Heart right ventricle (tissue), 16 donors: ENCODE results near the gene NFKBIL1. TPM values are rescaled to one million over a fixed set of nuclear protein-coding genes. Genes with fewer than 3 reads are reported as not detected.
A peak's percentile ranks its signal among the peaks of the same experiment; 100 is the strongest.
"Not testable (repeated sequence)": the region's sequence is repeated elsewhere in the genome, so short reads cannot be mapped to it uniquely, and the experiment has no call there.

ENCODE experiments used
- ATAC-seq, 8 donors: fragments of 200-7000 bp; cut with Tn5 transposase; one replicate each; pipeline ENCODE4 v1.9.1; 2020; ENCODE audit warnings: mild to moderate bottlenecking in 8 of 8, moderate library complexity in 8 of 8, moderate number of reproducible peaks in 1 of 8
- DNase-seq, 2 donors: peaks; one replicate each; pipeline ENCODE4 v3.0.0-alpha.2; 2020
- H3K27ac ChIP-seq, 10 donors: fragments of 200-600 bp; sonication (generic) in 2 of 10; one replicate each; pipeline versions ENCODE4 v1.5.0 to v1.8.0; 2020 to 2022; ENCODE audit warnings: mild to moderate bottlenecking in 3 of 10
- H3K27me3 ChIP-seq, 7 donors: fragments of 200-600 bp; one replicate each; pipeline ENCODE4 v1.8.0; 2021 to 2022; ENCODE audit warnings: mild to moderate bottlenecking in 2 of 7
- H3K36me3 ChIP-seq, 9 donors: fragments of 200-600 bp; sonication (generic) in 1 of 9; one replicate each; pipeline versions ENCODE4 v1.5.0 to v1.8.0; 2020 to 2022; ENCODE audit warnings: mild to moderate bottlenecking in 2 of 9
- H3K4me1 ChIP-seq, 9 donors: fragments of 200-600 bp; sonication (generic) in 1 of 9; one replicate each; pipeline versions ENCODE4 v1.5.0 to v1.8.0; 2020 to 2022; ENCODE audit warnings: mild to moderate bottlenecking in 4 of 9
- H3K4me3 ChIP-seq, 10 donors: fragments of 200-600 bp; sonication (generic) in 2 of 10; one replicate each; pipeline versions ENCODE4 v1.5.0 to v1.8.0; 2020 to 2022; ENCODE audit warnings: mild to moderate bottlenecking in 7 of 10, moderate library complexity in 2 of 10
- H3K9me3 ChIP-seq, 11 donors: fragments of 200-600 bp in 10 of 11; sonication (generic) in 2 of 11; one replicate each; pipeline versions ENCODE4 v1.5.0 to v1.8.0; 2013 to 2022; ENCODE audit warnings: mild to moderate bottlenecking in 2 of 11, control low read depth in 1 of 11, moderate library complexity in 1 of 11
- CTCF ChIP-seq, 9 donors: fragments of 200-600 bp; sonication (generic) in 2 of 9; IDR thresholded peaks; one replicate each; pipeline versions ENCODE4 v1.5.0 to v1.8.0; 2021 to 2022; ENCODE audit warnings: antibody characterized with exemption in 9 of 9, mild to moderate bottlenecking in 5 of 9, moderate library complexity in 1 of 9
- WGBS, 2 donors: extraction: QIAGEN DNeasy Blood & Tissue Kit; methylation state at CpG; one replicate each; pipeline ENCODE4 v1.1.7; 2013; ENCODE audit warnings: inconsistent platforms in 1 of 2; 5-methylcytosine and 5-hydroxymethylcytosine counted together
- intact Hi-C, 10 donors: fragments of 100-400 bp; cut with DNase I; formaldehyde crosslinking; loops; one replicate each; pipeline versions ENCODE4 v1.11.1 to v1.14.2; 2022
- polyA plus RNA-seq, 2 donors: library from polyadenylated mRNA; stranded (reverse); fragments of 200-250 nt; gene quantifications; one replicate each; pipeline ENCODE4 v1.2.3, GENCODE V29; 2013
- total RNA-seq, 10 donors: library from RNA; stranded (reverse); fragmentation: NEBNext Ultra II Directional in 3 of 10; extraction: Animal tissue kit (Norgen Biotek cat#: 25700) in 3 of 10; gene quantifications; one replicate each; pipeline versions ENCODE4 v1.2.1 to v1.2.4, GENCODE V29; 2021 to 2023
- donor health status: Arrhythmogenic right ventricular cardiomyopathy.
- donor health status: ischemic (EF 13 %, LVEDD 7.1; RV severe dilation, severe dysfunction).
- donor health status: healthy with polysubstance abuse.
- donor health status: DM: no; HTN: yes; CAD: no.
- donor health status: DM: no; HTN: no; CAD: no.
- donor health status: ischemic (EF 25% LVEDD 6.9; RV normal size, moderate dysfunction).
- donor health status: ischemic (EF 25% LVEDD 5.7; RV mildly dilated, moderate dysfunction).
- donor health status: healthy.
- donor health status: DM: yes; HTN: yes; CAD: no.
- donor health status: Ischemic cardiomyopathy.
- donor health status: ischemic (EF 35%, LVEDD 5.7; RV mildly dilated, moderate dysfunction).
- donor health status: nonischemic (EF 11% LVEDD 7.7; RV severe dilation, severe dysfunction).
- donor health status: DM: yes; HTN: yes; CAD: no.
- donor health status: PGD.
- donor health status: ischemic (EF 29% LVEDD 5.4; RV normal size, mild dysfunction).
- donor health status: nonischemic (EF 23%, LVEDD 6.1; RV moderate dilation, normal function).

The NFKBIL1 gene
- total and polyA plus RNA-seq, 12 donors, result 9.7 to 22.2 (median 12.1) TPM

- H3K36me3 ChIP-seq, result peaks cover 0 to 8% (median 0%) of the 10 kb centered on the region in 9 donors
Measured at GRCh38 chr6:31588871-31589650, 41.7 kb downstream of the NFKBIL1 start.

GRCh38 chr6:31590691-31591090, 43.3 kb downstream of the NFKBIL1 start:
- WGBS, 2 donors, result 82 to 92% methylated on average over 5 of the region's 5 CpGs
- H3K4me3 ChIP-seq, intact Hi-C loops, DNase-seq, H3K27ac ChIP-seq, H3K9me3 ChIP-seq, H3K36me3 ChIP-seq, H3K27me3 ChIP-seq, ATAC-seq: not testable (repeated sequence)
- peaks cover 0 to 39% (median 3%) of the 10 kb centered on the region in 9 donors for H3K4me1 ChIP-seq

More at GRCh38 chr6:31588871-31589650, 41.7 kb downstream of the NFKBIL1 start:
- TF ChIP-seq CTCF (IDR thresholded peaks at IDR 0.05), result no peak
- Histone ChIP-seq H3K27me3 (peaks cover 0 to 9% (median 0%) of the 10 kb centered on the region in 7 donors), H3K4me1 (peaks cover 0 to 55% (median 3%) of the 10 kb centered on the region in 9 donors), H3K4me3 (no peak overlapping the region), H3K27ac (peak overlapping the region in 1 of 10 donors; percentile 94), H3K9me3 (no peaks in the 10 kb centered on the region)
- no peak for DNase-seq
- intact Hi-C loops, result no loop called here
- 40 to 52% methylated on average over 9 of the region's 9 CpGs for WGBS, 2 donors
- peak in 1 of 8 donors; percentile 12 for ATAC-seq

DNA sequence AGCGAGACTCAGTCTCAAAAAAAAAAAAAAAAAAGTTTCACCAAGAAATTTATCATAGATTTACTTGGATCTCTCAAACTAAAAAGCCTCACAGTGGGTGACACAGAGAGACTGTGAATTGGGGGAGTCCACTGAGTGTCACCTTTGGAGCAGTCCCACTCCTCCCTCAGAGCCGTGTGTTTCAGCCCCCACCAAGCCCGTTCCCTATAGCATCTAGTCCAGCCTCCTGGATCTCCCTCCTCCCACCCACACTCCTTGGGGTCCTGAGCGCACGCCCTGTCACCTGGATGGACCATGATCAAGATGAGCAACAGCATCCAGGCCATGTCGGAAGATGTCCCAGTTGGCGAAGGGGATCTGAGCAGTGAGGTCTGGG, 45.0 kb downstream of the NFKBIL1 start:
- H3K36me3 ChIP-seq, result peaks cover 0 to 8% (median 0%) of the 10 kb centered on the region in 9 donors
- no peak for ATAC-seq
- WGBS, 2 donors, result 90 to 92% methylated on average over 7 of the region's 7 CpGs
- intact Hi-C loops, result no loop called here
- peaks cover 0 to 22% (median 3%) of the 10 kb centered on the region in 9 donors for H3K4me1 ChIP-seq
- peak overlapping the region in 1 of 10 donors; percentile 44 for H3K27ac ChIP-seq
- peak overlapping the region in 1 of 10 donors; percentile 7 for H3K4me3 ChIP-seq
- H3K9me3 ChIP-seq, result no peaks in the 10 kb centered on the region
- TF ChIP-seq CTCF (IDR thresholded peaks at IDR 0.05), result no peak
- DNase-seq, result no peak
- peaks cover 0 to 5% (median 0%) of the 10 kb centered on the region in 7 donors for H3K27me3 ChIP-seq

DNA sequence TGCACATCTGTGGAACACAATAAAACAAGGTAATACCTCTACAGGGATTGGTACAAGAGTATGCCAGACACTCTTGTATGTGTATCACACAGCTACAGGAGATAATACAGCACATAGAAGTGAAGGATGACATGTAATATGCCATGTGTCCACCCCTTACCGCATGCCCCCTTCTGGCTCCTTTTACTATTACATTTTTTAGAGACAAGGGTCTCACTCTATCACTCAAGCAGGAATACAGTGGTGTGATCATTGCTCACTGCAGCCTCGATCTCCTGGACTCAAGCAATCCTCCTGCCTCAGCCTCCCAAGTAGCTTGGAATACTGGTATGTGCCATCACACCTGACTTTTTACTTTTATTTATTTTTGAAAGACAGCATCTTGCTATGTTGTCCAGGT, 49.6 kb downstream of the NFKBIL1 start:
- DNase-seq (no peak), ATAC-seq (peak in 6 of 8 donors; percentile 43 to 71 (median 60))
- Histone ChIP-seq H3K4me1 (peaks cover 0 to 10% (median 0%) of the 10 kb centered on the region in 9 donors), H3K27me3 (no peaks in the 10 kb centered on the region), H3K36me3 (no peaks in the 10 kb centered on the region), H3K4me3 (no peak overlapping the region), H3K27ac (no peak overlapping the region), H3K9me3 (no peaks in the 10 kb centered on the region)
- peak in 7 of 9 donors; percentile 26 to 53 (median 46) for TF ChIP-seq CTCF (IDR thresholded peaks at IDR 0.05)
- intact Hi-C loops, result loop anchor here in 6 of 10 donors (2.0 to 5.0 kb wide), 4 partner anchors 16 to 105 kb away; partner anchors contain the start of genes ATP6V1G2 (in 2 of the 6), MICB (in 2 of the 6) and NFKBIL1 (in 2 of the 6)
- WGBS, 2 donors, result 24 to 31% methylated on average over 2 of the region's 2 CpGs

DNA sequence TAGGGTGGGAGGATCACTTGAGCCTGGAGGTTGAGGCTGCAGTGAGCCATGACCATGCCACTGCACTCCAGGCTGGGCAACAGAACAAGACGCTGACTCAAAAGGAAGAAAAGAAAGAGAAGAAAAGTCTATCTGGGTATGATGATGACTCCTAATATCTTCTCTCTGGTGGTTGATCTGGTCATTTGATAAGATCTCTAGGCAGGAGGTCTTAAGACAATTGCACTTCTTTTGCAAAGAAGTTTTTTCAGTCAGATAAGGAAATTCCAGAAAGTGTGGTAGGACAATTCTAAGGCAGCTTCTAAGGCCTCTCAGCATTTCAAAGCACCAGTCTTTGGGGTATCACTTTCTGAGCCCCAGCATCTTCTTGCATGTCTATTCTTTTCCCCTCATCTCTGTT, 59.9 kb downstream of the NFKBIL1 start:
- Histone ChIP-seq H3K27ac (no peak overlapping the region), H3K4me3 (no peak overlapping the region), H3K4me1 (no peaks in the 10 kb centered on the region), H3K36me3 (no peaks in the 10 kb centered on the region), H3K27me3 (no peaks in the 10 kb centered on the region), H3K9me3 (no peaks in the 10 kb centered on the region)
- 88 to 93% methylated on average over 1 of the region's 1 CpG for WGBS, 2 donors
- DNase-seq (no peak), ATAC-seq (no peak)
- intact Hi-C loops, result no loop called here
- TF ChIP-seq CTCF (IDR thresholded peaks at IDR 0.05), result no peak
